Left renal cortex interstitium (tissue), 4 donors: ENCODE measurements around the gene FMN1. TPM values are rescaled to one million over a fixed set of nuclear protein-coding genes. Genes with fewer than 3 reads are reported as not detected.

Experiments used
- DNase-seq, 4 donors: peaks; one replicate each; pipeline ENCODE4 v3.0.0-alpha.2; 2013; ENCODE audit warnings: low read depth in 4 of 4, low spot score in 2 of 4, missing footprints in 1 of 4
- polyA plus RNA-seq, 4 donors: library from polyadenylated mRNA; unstranded; fragments of 120-200 nt; gene quantifications; one replicate each; pipeline ENCODE4 v1.2.1, GENCODE V29; 2013; ENCODE audit not compliant: insufficient read length in 4 of 4

Gene FMN1
- polyA plus RNA-seq, 4 donors: 13.7 to 21.0 (median 15.2) TPM

GRCh38 chr15:32905481-32905880 is 289.0 kb downstream of the FMN1 start:
- DNase-seq: no peak

DNA sequence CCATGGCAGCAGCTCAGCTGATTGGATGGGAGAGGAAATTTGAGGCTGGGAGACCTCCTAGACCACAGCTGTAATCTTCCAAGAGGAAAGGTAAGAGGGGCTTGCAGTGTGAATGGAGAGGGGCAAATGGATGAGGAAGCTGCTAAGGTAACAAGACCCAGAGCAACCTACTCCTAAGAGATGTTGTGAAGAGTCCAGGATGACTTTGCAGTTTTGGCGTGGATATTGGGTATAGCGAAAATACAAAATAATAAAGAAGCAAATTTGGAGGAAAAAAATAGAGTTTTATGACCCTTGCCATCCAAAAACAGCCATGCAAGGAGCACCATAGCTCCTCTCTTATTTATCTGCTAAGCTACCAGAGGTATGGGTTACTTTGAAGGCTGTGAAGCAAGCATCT is 290.1 kb downstream of the FMN1 start:
- no peak for DNase-seq

DNA sequence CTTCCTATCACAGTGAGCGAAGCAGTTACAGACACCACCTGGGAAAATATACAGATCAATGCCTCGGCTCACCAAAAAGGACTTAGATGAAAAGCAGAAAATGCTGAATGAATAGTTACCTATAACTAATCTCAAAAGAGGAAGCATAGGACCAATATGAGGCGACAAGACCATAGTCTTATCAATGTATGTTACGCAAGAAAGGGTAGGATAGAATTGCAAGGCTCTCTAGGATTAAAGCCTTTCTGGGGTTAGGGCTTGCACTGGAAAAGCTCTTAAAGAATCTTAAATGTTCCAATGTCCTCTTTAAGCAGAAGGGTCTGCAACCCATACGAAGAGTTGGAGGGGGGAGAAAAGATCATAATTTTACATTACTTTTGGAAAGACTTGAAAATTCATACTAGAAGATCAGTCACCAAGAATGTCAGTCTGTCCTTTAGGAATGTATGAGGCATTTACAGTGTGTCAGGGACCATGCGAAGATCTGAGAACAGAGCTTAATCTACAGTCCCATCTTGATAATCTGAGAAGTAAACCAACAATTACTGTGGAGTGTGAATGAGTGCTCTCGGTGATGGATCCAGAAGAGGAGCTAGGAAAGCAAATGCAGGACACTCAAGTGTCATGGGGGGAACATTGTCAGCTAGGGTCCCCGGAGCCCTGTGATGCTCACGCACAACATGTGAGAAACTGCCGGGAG is 290.8 kb downstream of the FMN1 start:
- DNase-seq: no peak

- no peak for DNase-seq
These were observed 292.5 kb downstream of the FMN1 start for GRCh38 chr15:32901995-32902394.

- DNase-seq: no peak
These were observed 293.3 kb downstream of the FMN1 start for GRCh38 chr15:32901192-32901591.

DNA sequence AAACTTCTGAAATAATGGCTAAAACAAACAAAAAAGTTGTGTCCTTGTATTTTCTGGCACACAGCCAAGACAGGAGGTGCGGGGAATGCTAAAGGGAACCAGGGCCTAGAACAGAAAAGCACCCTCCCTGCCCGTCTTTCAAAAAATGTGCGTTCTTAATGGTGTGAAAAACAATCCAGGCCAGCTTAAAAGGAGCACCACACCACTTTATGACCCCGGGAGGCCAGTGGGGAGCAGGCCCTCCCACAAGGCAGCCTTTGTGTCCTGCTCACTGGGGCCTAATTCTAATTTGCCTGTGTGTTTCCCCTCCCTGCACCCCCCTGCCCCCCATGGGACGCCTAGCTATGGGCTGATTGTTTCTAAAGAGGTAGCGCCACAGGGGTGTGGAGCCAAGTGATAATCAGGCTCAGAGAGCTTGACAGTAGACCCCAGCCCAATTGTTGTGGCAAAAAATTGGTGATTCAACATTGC is 295.4 kb downstream of the FMN1 start:
- no peak for DNase-seq

GRCh38 chr15:32898414-32898813 is 296.1 kb downstream of the FMN1 start:
- no peak for DNase-seq

DNA sequence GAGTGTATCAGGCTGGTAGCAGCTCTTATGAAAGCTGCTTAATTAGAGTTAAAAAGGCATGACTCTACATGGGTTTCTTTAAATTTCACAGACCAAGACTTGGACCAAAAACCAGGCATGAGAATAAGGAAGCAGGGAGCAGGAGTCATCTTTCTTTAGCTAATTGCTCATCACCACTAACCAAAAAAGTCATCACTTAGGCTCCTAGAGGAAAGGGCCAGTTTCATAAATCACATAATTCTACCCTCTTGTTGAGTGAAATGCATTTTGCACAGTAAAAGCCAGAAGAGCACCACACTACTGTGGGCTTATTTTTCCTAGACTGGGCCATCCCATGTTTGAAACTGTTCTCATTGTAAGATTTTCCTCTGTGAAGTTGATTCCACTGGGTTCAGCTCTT is 301.1 kb downstream of the FMN1 start:
- no peak for DNase-seq

DNA sequence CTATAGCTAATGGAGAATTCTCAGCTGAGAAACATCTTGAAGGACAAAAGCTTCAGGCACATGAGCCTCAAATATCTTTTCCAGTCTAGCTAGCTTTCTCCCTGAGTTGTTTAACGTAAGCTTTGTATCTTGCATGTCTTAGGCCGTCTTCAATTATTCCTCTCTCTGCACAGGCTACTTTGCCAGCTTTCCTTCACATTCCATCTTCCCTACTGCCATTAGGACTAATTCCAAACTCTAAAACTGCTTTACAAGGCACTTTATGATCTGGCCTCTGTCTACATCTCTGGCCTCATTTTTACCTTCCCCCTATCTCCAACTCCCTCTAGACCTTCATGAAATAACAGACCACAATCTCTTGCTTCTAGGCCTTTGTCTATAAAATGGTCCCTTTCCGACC is 305.3 kb downstream of the FMN1 start:
- DNase-seq: no peak

DNA sequence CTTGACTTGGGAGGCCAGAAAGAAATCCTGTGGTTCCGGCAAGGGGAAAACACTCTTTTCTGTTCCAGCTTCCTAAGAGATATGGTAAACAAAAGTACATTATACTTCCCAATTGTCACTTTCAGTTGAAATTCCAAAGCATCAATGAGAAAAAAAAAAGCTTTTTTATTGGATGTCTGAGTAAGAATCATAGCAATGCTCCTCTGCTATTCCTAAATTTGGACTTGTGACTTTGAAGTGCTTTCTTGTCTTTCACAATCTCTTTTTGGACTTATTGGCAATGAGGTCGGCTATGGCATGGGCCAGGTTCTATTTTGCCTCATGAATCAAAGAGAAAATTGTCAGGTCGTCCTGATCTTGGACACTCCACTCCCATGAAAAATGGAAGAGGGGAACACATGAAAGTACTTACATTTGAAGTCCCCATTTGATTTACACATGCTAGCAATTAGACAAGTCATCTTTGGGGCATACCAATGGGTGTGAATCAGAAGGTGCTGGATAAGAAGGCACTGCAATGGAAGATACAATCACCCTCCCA is 306.2 kb downstream of the FMN1 start:
- DNase-seq: no peak

GRCh38 chr15:32887090-32887489 is 307.4 kb downstream of the FMN1 start:
- DNase-seq: no peak

DNA sequence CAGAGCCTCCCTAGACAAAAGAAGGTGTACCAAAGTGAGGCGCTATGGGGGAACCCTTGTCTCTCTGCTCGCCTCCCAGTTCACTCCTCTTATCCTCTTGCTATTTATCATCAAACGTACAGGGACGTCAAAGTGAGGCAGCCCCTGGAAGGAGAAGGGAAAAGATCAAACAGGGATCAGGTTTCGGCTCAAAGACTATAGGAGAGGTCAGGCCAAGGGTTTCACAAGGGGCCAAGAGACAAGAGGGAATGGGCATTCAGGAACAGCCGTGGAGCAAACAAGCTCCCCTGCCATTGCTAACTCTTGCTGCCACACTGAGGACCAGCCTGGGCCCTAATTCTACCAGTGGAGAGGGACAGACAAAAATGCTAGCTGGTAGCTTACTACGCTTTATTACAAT is 308.1 kb downstream of the FMN1 start:
- no peak for DNase-seq

- DNase-seq: no peak
These were observed 308.8 kb downstream of the FMN1 start for GRCh38 chr15:32885713-32886112.

DNA sequence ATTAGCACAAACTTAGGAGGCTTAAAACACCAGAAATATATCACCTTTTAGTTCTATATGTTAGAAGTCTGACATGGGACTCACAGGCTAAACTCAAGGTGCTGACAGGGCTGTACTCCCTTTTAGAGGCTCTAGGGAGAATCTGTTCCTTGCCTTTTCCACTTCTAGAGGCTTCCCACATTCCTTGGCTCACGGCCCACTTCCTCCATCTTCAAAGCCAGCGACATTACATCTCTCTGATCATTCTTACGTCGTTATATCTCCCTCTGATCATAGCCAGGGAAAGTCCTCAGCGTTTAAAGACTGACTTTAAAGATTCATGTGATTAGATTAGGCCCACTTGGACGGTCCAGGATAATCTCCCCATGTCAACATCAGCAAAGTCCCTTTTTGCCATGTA is 310.4 kb downstream of the FMN1 start:
- DNase-seq: no peak

GRCh38 chr15:32882955-32883354 is 311.6 kb downstream of the FMN1 start:
- no peak for DNase-seq

DNA sequence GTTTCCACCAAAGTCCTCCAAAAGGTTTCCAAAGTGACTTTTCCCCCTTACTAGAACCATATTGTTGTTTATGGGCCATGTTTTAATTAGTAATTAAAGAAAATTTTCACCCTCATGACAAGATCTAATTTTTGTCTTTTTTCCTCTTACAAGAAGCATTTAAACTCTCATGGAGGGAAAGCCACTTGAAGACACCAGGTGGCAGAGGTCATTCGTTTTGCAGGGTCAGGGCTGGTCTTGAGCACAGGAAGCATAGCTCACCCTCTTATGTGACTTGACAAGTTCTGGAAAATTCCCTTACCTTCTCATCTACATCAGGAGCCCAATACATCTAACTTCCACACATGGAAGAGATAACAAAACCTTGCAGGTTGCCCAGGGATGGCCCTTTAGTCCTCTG is 313.0 kb downstream of the FMN1 start:
- no peak for DNase-seq

GRCh38 chr15:32880642-32881041 is 313.9 kb downstream of the FMN1 start:
- no peak for DNase-seq

- no peak for DNase-seq
These were observed 314.5 kb downstream of the FMN1 start for GRCh38 chr15:32879980-32880379.

DNA sequence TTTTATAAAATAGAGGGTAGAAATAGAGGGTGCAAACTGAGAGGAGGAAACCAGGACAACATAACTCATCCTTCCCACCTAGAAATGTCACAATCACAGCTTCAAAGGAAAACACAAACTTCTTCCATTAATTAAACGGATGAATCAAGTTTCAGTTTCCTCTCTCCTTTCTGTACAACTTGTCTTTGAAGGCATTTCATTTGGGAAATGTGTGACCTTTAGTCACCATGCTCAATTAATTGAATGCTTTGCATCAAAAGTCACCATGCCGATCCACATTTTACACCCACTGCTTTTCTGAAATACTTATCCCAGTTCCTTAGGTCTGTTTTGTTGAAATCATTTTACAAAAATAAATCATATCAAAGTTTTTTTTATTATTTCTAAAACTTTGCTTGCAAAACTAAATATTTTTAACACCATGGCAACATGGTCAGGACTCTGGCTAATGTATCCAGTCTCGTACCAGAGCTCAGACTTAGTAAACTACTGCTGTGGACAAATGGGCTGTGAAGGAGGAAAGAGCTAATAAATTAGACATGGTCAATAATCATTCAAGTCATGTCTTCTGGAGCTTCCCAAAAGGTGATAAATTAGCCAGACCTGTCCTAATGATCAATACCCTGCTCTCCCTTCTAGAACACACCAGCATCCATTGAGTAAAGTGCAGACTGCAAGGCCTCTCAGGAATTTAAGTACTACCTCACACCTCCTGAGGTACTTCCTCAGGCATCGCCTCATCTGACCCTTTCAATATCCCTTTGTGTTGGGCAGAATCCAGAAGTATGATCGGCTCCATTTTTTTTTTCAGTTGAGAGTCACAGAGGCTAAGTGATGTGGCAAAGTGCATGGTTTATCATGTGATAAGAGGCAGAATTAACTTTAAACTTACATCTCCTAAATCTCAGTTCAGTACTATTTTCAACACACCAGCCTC is 315.4 kb downstream of the FMN1 start:
- no peak for DNase-seq

DNA sequence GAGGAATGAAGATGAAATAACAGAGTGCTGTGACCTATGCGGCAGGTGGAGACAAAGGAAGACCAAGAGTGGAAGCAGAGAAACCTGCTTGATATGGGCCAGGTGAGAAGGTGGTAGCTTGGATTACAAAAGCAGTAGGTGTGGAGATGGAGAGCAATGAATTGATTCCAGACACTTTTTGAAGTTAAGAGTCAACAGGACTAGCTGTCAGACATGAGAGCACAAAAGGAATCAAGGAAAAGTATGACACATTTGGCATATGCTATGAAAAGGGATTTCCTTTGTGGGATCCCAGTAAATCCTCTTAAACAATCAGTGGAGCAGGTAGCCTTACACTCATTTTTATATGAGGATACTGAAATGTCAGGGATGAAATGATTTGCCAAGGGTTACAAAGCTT is 316.2 kb downstream of the FMN1 start:
- no peak for DNase-seq

- no peak for DNase-seq
These were observed 317.1 kb downstream of the FMN1 start for GRCh38 chr15:32877252-32878019.
